K562 (cell line): ENCODE results near the gene WDR62.

Experiments
- BCL6 ChIP-seq: fragments of 250-450 bp; sonication (Bioruptor Pico); IDR thresholded peaks from 2 replicates; pipeline ENCODE4 v1.4.0; 2020
- BHLHE40 ChIP-seq: IDR thresholded peaks from 2 replicates; pipeline ENCODE4 v1.6.1; 2011; ENCODE audit warnings: low read length, improper control_type of control experiment
- CTCF ChIP-seq, 3 experiments: IDR thresholded peaks in 2 of 3; conservative IDR thresholded peaks in 1 of 3; 2 replicates each; pipeline ENCODE4 v1.5.1; 2011 to 2012; ENCODE audit warnings: low read length in 3 of 3, mild to moderate bottlenecking in 3 of 3, control low read depth in 2 of 3, improper control_type of control experiment in 1 of 3, inconsistent platforms in 1 of 3, low read depth in 1 of 3, mixed read lengths in 1 of 3, moderate library complexity in 1 of 3; ENCODE audit not compliant: insufficient read depth in 2 of 3
- HNRNPL ChIP-seq: fragments of 200-400 bp; formaldehyde crosslinking; IDR thresholded peaks from 2 replicates; pipeline ENCODE4 v1.6.1; 2017; ENCODE audit warnings: low read depth, mild to moderate bottlenecking, low read length
- JUND ChIP-seq, 2 experiments: IDR thresholded peaks; 2 replicates in 1 of 2; 3 replicates in 1 of 2; pipeline ENCODE4 v1.6.1; 2011; ENCODE audit warnings: borderline replicate concordance in 2 of 2, low read depth in 2 of 2, low read length in 2 of 2, improper control_type of control experiment in 1 of 2, missing biosample characterization in 1 of 2, missing genetic modification characterization in 1 of 2, missing genetic modification reagents in 1 of 2
- MTA1 ChIP-seq: fragments of 450-650 bp; IDR thresholded peaks from 2 replicates; pipeline ENCODE4 v1.6.1; 2017; ENCODE audit warnings: borderline replicate concordance
- NFYB ChIP-seq: IDR thresholded peaks from 2 replicates; pipeline ENCODE4 v1.6.1; 2011; ENCODE audit warnings: mild to moderate bottlenecking, moderate library complexity; ENCODE audit not compliant: insufficient read length; ENCODE audit errors: extremely low read depth
- NRF1 ChIP-seq, 2 experiments: fragments of 450-650 bp; IDR thresholded peaks in 1 of 2; conservative IDR thresholded peaks in 1 of 2; 2 replicates each; pipeline ENCODE4 v1.6.1; 2014; ENCODE audit warnings: mild to moderate bottlenecking in 2 of 2
- POLR2AphosphoS5 ChIP-seq: IDR thresholded peaks from 2 replicates; pipeline ENCODE4 v1.6.1; 2011; ENCODE audit warnings: mild to moderate bottlenecking, low read depth, low read length, moderate library complexity; ENCODE audit not compliant: control insufficient read depth, insufficient read depth
- SMAD3 ChIP-seq: fragments of 450-650 bp; formaldehyde crosslinking; conservative IDR thresholded peaks from 2 replicates; pipeline ENCODE4 v1.4.0; 2020; ENCODE audit warnings: mild to moderate bottlenecking
- TEAD1 ChIP-seq, 2 experiments: fragments of 450-650 bp in 1 of 2; sonication (generic) in 1 of 2; formaldehyde crosslinking; IDR thresholded peaks; 2 replicates each; pipeline versions ENCODE4 v1.4.0 to v1.8.0; 2020 to 2022; ENCODE audit warnings: mild to moderate bottlenecking in 2 of 2, missing genetic modification reagents in 1 of 2
- ZKSCAN3 ChIP-seq: fragments of 250-450 bp; sonication (Bioruptor Pico); IDR thresholded peaks from 2 replicates; pipeline ENCODE4 v1.4.0; 2020
- ZNF184 ChIP-seq: sonication (generic); formaldehyde crosslinking; IDR thresholded peaks from 2 replicates; pipeline ENCODE4 v1.5.0; 2020; ENCODE audit warnings: missing genetic modification reagents

- no peak for TF ChIP-seq SMAD3
- TF ChIP-seq ZKSCAN3 (CRISPR knock-in tag), result no peak
- no peak for TF ChIP-seq HNRNPL
- no peak for TF ChIP-seq BCL6 (CRISPR knock-in tag)
- peak; percentile 14 for TF ChIP-seq POLR2AphosphoS5
- no peak for TF ChIP-seq MTA1
- TF ChIP-seq BHLHE40, result no peak
- no peak for TF ChIP-seq ZNF184 (CRISPR knock-in tag)
- TF ChIP-seq CTCF (IDR thresholded peaks at IDR 0.05 in 2 of 3, conservative IDR thresholded peaks at IDR 0.05 in 1 of 3; ENCODE audit: insufficient read depth in 2 of 3, low read depth in 1 of 3, low read length in 3 of 3), result no peak
- peak; percentile 79 to 82 for TF ChIP-seq NRF1 (conservative IDR thresholded peaks at IDR 0.05 in 1 of 2, IDR thresholded peaks at IDR 0.05 in 1 of 2)
- peak; percentile 81 for TF ChIP-seq NFYB
- TF ChIP-seq TEAD1 (CRISPR knock-in tag; IDR thresholded peaks at IDR 0.05), result no peak
- TF ChIP-seq JUND (IDR thresholded peaks at IDR 0.05; ENCODE audit: borderline replicate concordance, low read depth, low read length), result 0 out of 2 replicates have a peak, but pooled peaks have one; percentile 17
- TF ChIP-seq JUND (tag; IDR thresholded peaks at IDR 0.05; ENCODE audit: borderline replicate concordance, low read depth, low read length), result no peak
Measured at GRCh38 chr19:36014012-36014924, 40.4 kb upstream of the WDR62 start, which contains the start of gene ALKBH6.
